Mesenchymal stem cell (in vitro differentiated cells and primary cell): ENCODE measurements around the gene SHISA2.
A peak's percentile ranks its signal among the peaks of the same experiment; 100 is the strongest.

Source experiments
- DNase-seq: peaks from one replicate; pipeline ENCODE4 v3.0.0-alpha.2; 2013
- H2AFZ ChIP-seq: one replicate; pipeline ENCODE4 v1.6.1; 2013; ENCODE audit warnings: low read depth, mild to moderate bottlenecking, control low read depth, inconsistent platforms, low read length, moderate library complexity
- H2AK5ac ChIP-seq: 2 replicates; pipeline ENCODE4 v1.6.1; 2013; ENCODE audit warnings: low read length, moderate library complexity, mild to moderate bottlenecking, inconsistent platforms; ENCODE audit not compliant: severe bottlenecking
- H2BK120ac ChIP-seq: one replicate; pipeline ENCODE4 v1.6.1; 2013; ENCODE audit warnings: low read depth, mild to moderate bottlenecking, inconsistent platforms, low read length, moderate library complexity
- H2BK12ac ChIP-seq, 2 experiments: one replicate each; pipeline ENCODE4 v1.6.1; 2013; ENCODE audit warnings: inconsistent platforms in 2 of 2, low read length in 2 of 2, mild to moderate bottlenecking in 2 of 2, moderate library complexity in 2 of 2, control low read depth in 1 of 2
- H2BK15ac ChIP-seq: one replicate; pipeline ENCODE4 v1.6.1; 2013; ENCODE audit warnings: mild to moderate bottlenecking, low read depth, inconsistent platforms; ENCODE audit not compliant: poor library complexity, severe bottlenecking
- H2BK5ac ChIP-seq: 2 replicates; pipeline ENCODE4 v1.6.1; 2013; ENCODE audit warnings: low read depth, mild to moderate bottlenecking, low read length, control low read depth, inconsistent platforms; ENCODE audit not compliant: poor library complexity, severe bottlenecking
- H3K14ac ChIP-seq, 2 experiments: one replicate each; pipeline ENCODE4 v1.6.1; 2013; ENCODE audit warnings: inconsistent platforms in 2 of 2, low read length in 2 of 2, control low read depth in 1 of 2, mild to moderate bottlenecking in 1 of 2, moderate library complexity in 1 of 2
- H3K18ac ChIP-seq, 2 experiments: one replicate each; pipeline ENCODE4 v1.6.1; 2013; ENCODE audit warnings: inconsistent platforms in 2 of 2, low read length in 2 of 2, control low read depth in 1 of 2, low read depth in 1 of 2, mild to moderate bottlenecking in 1 of 2
- H3K23ac ChIP-seq, 2 experiments: one replicate each; pipeline ENCODE4 v1.6.1; 2013; ENCODE audit warnings: inconsistent platforms in 2 of 2, low read length in 2 of 2, mild to moderate bottlenecking in 2 of 2, moderate library complexity in 2 of 2, control low read depth in 1 of 2
- H3K27ac ChIP-seq: 2 replicates; pipeline ENCODE4 v1.5.1; 2013; ENCODE audit warnings: mild to moderate bottlenecking, moderate library complexity, low read length, control low read depth, inconsistent platforms; ENCODE audit not compliant: poor library complexity, severe bottlenecking
- H3K27me3 ChIP-seq, 2 experiments: 2 replicates each; pipeline versions ENCODE4 v1.6.1 to v1.7.0; 2013; ENCODE audit warnings: low read length in 2 of 2, mild to moderate bottlenecking in 2 of 2, moderate library complexity in 2 of 2, control low read depth in 1 of 2, inconsistent platforms in 1 of 2; ENCODE audit not compliant: control insufficient read depth in 1 of 2, insufficient read depth in 1 of 2
- H3K36me3 ChIP-seq, 2 experiments: 2 replicates each; pipeline versions ENCODE4 v1.6.1 to v1.7.0; 2013; ENCODE audit warnings: low read length in 2 of 2, control low read depth in 1 of 2, inconsistent platforms in 1 of 2, low read depth in 1 of 2, mild to moderate bottlenecking in 1 of 2; ENCODE audit not compliant: insufficient read depth in 2 of 2, control insufficient read depth in 1 of 2
- H3K4ac ChIP-seq, 2 experiments: one replicate each; pipeline ENCODE4 v1.6.1; 2013; ENCODE audit warnings: inconsistent platforms in 2 of 2, low read length in 2 of 2, mild to moderate bottlenecking in 2 of 2, moderate library complexity in 2 of 2, control low read depth in 1 of 2, low read depth in 1 of 2
- H3K4me1 ChIP-seq: 2 replicates; pipeline ENCODE4 v1.6.1; 2013; ENCODE audit warnings: low read depth, low read length, control low read depth; ENCODE audit not compliant: control insufficient read depth, insufficient read depth
- H3K4me2 ChIP-seq: 2 replicates; pipeline ENCODE4 v1.6.1; 2013; ENCODE audit warnings: low read length, mild to moderate bottlenecking, inconsistent platforms; ENCODE audit not compliant: poor library complexity, severe bottlenecking
- H3K4me3 ChIP-seq, 2 experiments: 2 replicates each; pipeline versions ENCODE4 v1.5.1 to v1.7.0; 2013; ENCODE audit warnings: low read length in 2 of 2, mild to moderate bottlenecking in 2 of 2, control low read depth in 1 of 2, low read depth in 1 of 2; ENCODE audit not compliant: insufficient read depth in 1 of 2
- H3K79me1 ChIP-seq: replicated peaks from 2 replicates; pipeline ENCODE4 v1.6.1; 2013; ENCODE audit warnings: mild to moderate bottlenecking, control low read depth, low read length, inconsistent platforms; ENCODE audit not compliant: poor library complexity, severe bottlenecking
- H3K9ac ChIP-seq: 2 replicates; pipeline ENCODE4 v1.7.0; 2013; ENCODE audit warnings: mild to moderate bottlenecking, low read length, moderate library complexity
- H3K9me3 ChIP-seq: 2 replicates; pipeline ENCODE4 v1.7.0; 2013; ENCODE audit warnings: mild to moderate bottlenecking, low read length; ENCODE audit not compliant: control insufficient read depth
- H4K8ac ChIP-seq: one replicate; pipeline ENCODE4 v1.6.1; 2013; ENCODE audit warnings: inconsistent platforms, mild to moderate bottlenecking, low read length, moderate library complexity
- H4K91ac ChIP-seq: one replicate; pipeline ENCODE4 v1.6.1; 2013; ENCODE audit warnings: mild to moderate bottlenecking, low read length, inconsistent platforms
- WGBS: methylation state at CpG from one replicate; pipeline ENCODE4 v1.1.7; 2013; ENCODE audit warnings: mixed read lengths; 5-methylcytosine and 5-hydroxymethylcytosine counted together

The SHISA2 gene

GRCh38 chr13:26021516-26021915 lies 30.3 kb downstream of the SHISA2 start:
- Histone ChIP-seq H3K4me3 (no peak overlapping the region), H2BK5ac (peak overlapping the region; percentile 54), H3K27ac (peak overlapping the region; percentile 83), H3K23ac (no peak overlapping the region), H3K27me3 (peaks cover 0 to 4% of the 10 kb centered on the region in 2 experiments), H4K8ac (no peak overlapping the region), H2AFZ (no peak overlapping the region), H2AK5ac (peak overlapping the region; percentile 96), H2BK12ac (peak overlapping the region in 1 of 2 experiments; percentile 31), H3K9me3 (no peaks in the 10 kb centered on the region), H3K36me3 (no peaks in the 10 kb centered on the region), H3K14ac (no peak overlapping the region), H3K4ac (no peak overlapping the region), H2BK120ac (no peak overlapping the region), H3K18ac (peak overlapping the region in 1 of 2 experiments; percentile 9), H3K4me1 (peaks cover 38% of the 10 kb centered on the region), H3K4me2 (no peak overlapping the region), H4K91ac (no peak overlapping the region), H3K9ac (no peak overlapping the region), H3K79me1 (no peaks in the 10 kb centered on the region), H2BK15ac (no peak overlapping the region)
- DNase-seq: no peak
- no CpG with 5 or more reads among the region's 2 CpGs for WGBS

- no peak overlapping the region for H3K23ac ChIP-seq
- no peak overlapping the region for H3K4me2 ChIP-seq
- H3K18ac ChIP-seq: peak overlapping the region in 1 of 2 experiments; percentile 18
- no peak for DNase-seq
- H2BK15ac ChIP-seq: no peak overlapping the region
- no peak overlapping the region for H3K9ac ChIP-seq
- H3K27ac ChIP-seq: peak overlapping the region; percentile 83
- peak overlapping the region; percentile 44 to 45 for H2BK12ac ChIP-seq
- peak overlapping the region; percentile 59 for H2BK5ac ChIP-seq
- no peak overlapping the region for H3K14ac ChIP-seq
- peak overlapping the region in 1 of 2 experiments; percentile 5 for H3K4ac ChIP-seq
- no peaks in the 10 kb centered on the region for H3K36me3 ChIP-seq
- no peak overlapping the region for H2AFZ ChIP-seq
- peaks cover 38% of the 10 kb centered on the region for H3K4me1 ChIP-seq
- no peaks in the 10 kb centered on the region for H3K79me1 ChIP-seq
- H3K27me3 ChIP-seq: peaks cover 0 to 10% of the 10 kb centered on the region in 2 experiments
- H3K4me3 ChIP-seq: no peak overlapping the region
- H3K9me3 ChIP-seq: no peaks in the 10 kb centered on the region
- H2AK5ac ChIP-seq: peak overlapping the region; percentile 76
- no peak overlapping the region for H4K8ac ChIP-seq
- peak overlapping the region; percentile 40 for H4K91ac ChIP-seq
- H2BK120ac ChIP-seq: peak overlapping the region; percentile 23
- 74% methylated on average over 7 of the region's 7 CpGs for WGBS
Observed at GRCh38 chr13:26020891-26021290, 30.9 kb downstream of the SHISA2 start.

- peak overlapping the region; percentile 53 for H4K8ac ChIP-seq
- peak overlapping the region; percentile 23 for H2BK120ac ChIP-seq
Observed at GRCh38 chr13:26019881-26020870, 31.6 kb downstream of the SHISA2 start.

DNA sequence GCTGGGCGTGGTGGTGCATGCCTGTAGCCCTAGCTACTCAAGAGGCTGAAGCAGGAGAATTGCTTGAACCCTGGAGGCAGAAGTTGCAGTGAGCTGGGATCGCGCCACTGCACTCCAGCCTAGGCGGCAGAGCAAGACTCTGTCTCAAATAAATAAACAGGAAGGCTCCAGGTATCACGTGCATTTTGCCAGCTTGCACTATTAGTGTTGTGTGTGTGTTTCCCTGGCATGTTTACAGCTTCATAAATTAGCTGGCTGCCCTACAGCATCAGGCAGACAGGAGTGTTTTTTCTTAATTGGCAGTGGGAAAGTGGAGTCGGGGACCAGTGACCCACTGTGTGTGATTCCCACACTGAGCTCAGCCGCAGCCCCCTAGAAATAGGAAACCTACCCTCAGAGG lies 32.6 kb downstream of the SHISA2 start:
- 44% methylated on average over 7 of the region's 7 CpGs for WGBS
- Histone ChIP-seq H3K27ac (peak overlapping the region; percentile 100), H2BK15ac (peak overlapping the region; percentile 55), H3K4me2 (peak overlapping the region; percentile 78), H3K4me3 (no peak overlapping the region), H2BK12ac (peak overlapping the region; percentile 28 to 85), H3K18ac (peak overlapping the region; percentile 81), H2AK5ac (peak overlapping the region; percentile 98), H4K91ac (peak overlapping the region; percentile 41), H3K23ac (no peak overlapping the region), H2AFZ (peak overlapping the region; percentile 56), H3K4me1 (peaks cover 32% of the 10 kb centered on the region), H2BK5ac (peak overlapping the region; percentile 99), H4K8ac (peak overlapping the region; percentile 59), H3K27me3 (peaks cover 0 to 13% of the 10 kb centered on the region in 2 experiments), H3K36me3 (no peaks in the 10 kb centered on the region), H3K9ac (peak overlapping the region; percentile 21), H2BK120ac (no peak overlapping the region), H3K14ac (peak overlapping the region in 1 of 2 experiments; percentile 35), H3K9me3 (peaks cover 1% of the 10 kb centered on the region), H3K4ac (peak overlapping the region; percentile 5 to 71), H3K79me1 (no peaks in the 10 kb centered on the region)
- DNase-seq: no peak

More at GRCh38 chr13:26019881-26020870, 31.6 kb downstream of the SHISA2 start:
- H2BK5ac ChIP-seq: peak overlapping the region; percentile 99
- DNase-seq: peak; percentile 94
- H3K9me3 ChIP-seq: no peaks in the 10 kb centered on the region
- peak overlapping the region; percentile 7 to 81 for H3K18ac ChIP-seq
- peaks cover 0 to 13% of the 10 kb centered on the region in 2 experiments for H3K27me3 ChIP-seq
- no peak overlapping the region for H2BK15ac ChIP-seq
- H3K79me1 ChIP-seq: no peaks in the 10 kb centered on the region
- peak overlapping the region; percentile 24 to 44 for H2BK12ac ChIP-seq
- H3K4me2 ChIP-seq: peak overlapping the region; percentile 78
- peak overlapping the region; percentile 5 for H3K4ac ChIP-seq
- no peak overlapping the region for H3K9ac ChIP-seq
- no peak overlapping the region for H3K14ac ChIP-seq
- H4K91ac ChIP-seq: no peak overlapping the region
- WGBS: 73% methylated on average over 18 of the region's 22 CpGs
- peaks cover 34% of the 10 kb centered on the region for H3K4me1 ChIP-seq
- H3K23ac ChIP-seq: no peak overlapping the region
- no peak overlapping the region for H2AFZ ChIP-seq
- peak overlapping the region; percentile 100 for H3K27ac ChIP-seq
- peak overlapping the region; percentile 76 for H2AK5ac ChIP-seq
- H3K36me3 ChIP-seq: no peaks in the 10 kb centered on the region
- H3K4me3 ChIP-seq: no peak overlapping the region
